Type B pancreatic cell (in vitro differentiated cells): ENCODE results near the gene TCHP. TPM values are rescaled to one million over a fixed set of nuclear protein-coding genes. Genes with fewer than 3 reads are reported as not detected.
"Not testable (repeated sequence)": the region's sequence is repeated elsewhere in the genome, so short reads cannot be mapped to it uniquely, and the experiment has no call there.

Source experiments
- DNase-seq: peaks from one replicate; pipeline ENCODE4 v3.0.0; 2021; ENCODE audit warnings: mixed read lengths; ENCODE audit not compliant: unreplicated experiment; ENCODE audit errors: extremely low spot score
- H3K27ac Mint-ChIP-seq: 2 replicates; pipeline ENCODE4 v1.8.0; 2021; ENCODE audit warnings: mild to moderate bottlenecking, mixed read lengths
- H3K27me3 Mint-ChIP-seq: 2 replicates; pipeline ENCODE4 v1.8.0; 2021; ENCODE audit warnings: mixed read lengths
- H3K36me3 Mint-ChIP-seq: 2 replicates; pipeline ENCODE4 v1.8.0; 2021; ENCODE audit warnings: mixed read lengths
- H3K4me1 Mint-ChIP-seq: one replicate; pipeline ENCODE4 v1.8.0; 2021; ENCODE audit warnings: mixed read lengths; ENCODE audit not compliant: unreplicated experiment
- H3K4me3 Mint-ChIP-seq: 2 replicates; pipeline ENCODE4 v1.8.0; 2021; ENCODE audit warnings: mild to moderate bottlenecking, mixed read lengths
- H3K9me3 Mint-ChIP-seq: 2 replicates; pipeline ENCODE4 v1.8.0; 2021; ENCODE audit warnings: mixed read lengths
- total RNA-seq: library from RNA; stranded (reverse); gene quantifications from 2 replicates; pipeline ENCODE4 v1.2.1, GENCODE V29; 2021; ENCODE audit warnings: low replicate concordance
- TF ChIP-seq, protein P1 (sequence below): fragments of 200-600 bp; sonication (generic); conservative IDR thresholded peaks from 2 replicates; pipeline ENCODE4 v1.5.0; 2021; ENCODE audit warnings: antibody characterized with exemption, mild to moderate bottlenecking

TCHP gene
- total RNA-seq, 1 donor from 2014 or later, result 21.6 TPM

DNA sequence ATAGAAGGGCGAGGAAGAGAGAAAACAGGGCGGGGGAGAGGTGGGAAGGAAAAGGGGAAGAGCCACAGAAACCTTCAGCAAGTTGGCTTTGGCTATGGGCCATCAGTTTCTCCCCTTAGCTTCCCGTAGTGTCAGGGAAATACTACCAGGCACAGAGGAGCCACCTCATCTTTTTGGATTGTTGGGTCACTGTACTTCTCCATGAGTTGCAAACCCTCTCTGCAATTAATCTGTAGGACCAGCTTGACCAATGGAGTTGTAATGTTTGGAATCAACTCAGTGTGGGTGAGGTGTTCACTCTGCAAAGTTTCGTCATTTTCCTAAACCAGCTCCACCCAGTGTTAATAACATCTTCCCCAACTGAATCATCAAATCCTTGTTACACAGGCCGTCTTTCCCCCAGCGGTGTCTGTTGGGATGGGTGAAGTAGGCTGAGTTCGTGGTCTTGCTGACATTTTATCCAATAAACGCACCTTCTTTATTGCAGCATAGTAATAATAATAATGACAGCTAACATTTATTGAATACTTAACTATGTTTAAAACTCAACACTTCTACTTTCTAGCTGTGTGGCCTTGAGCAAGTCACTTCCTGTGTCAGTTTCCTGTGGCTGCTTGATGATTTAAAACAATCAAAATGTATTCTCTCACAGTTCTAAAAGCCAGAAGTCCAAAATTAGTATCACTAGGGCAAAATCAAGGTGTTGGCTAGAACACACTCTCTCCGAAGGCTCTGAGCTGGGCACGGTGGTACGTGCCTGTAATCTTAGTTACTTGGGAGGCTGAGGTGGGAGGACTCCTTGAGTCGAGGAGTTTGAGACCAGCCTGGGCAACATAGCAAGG lies 11.7 kb upstream of the TCHP start:
- DNase-seq, result no peak
- no peaks in the 10 kb centered on the region for H3K9me3 Mint-ChIP-seq
- H3K4me1 Mint-ChIP-seq, result peaks cover 6% of the 10 kb centered on the region
- TF ChIP-seq, protein P1, sequence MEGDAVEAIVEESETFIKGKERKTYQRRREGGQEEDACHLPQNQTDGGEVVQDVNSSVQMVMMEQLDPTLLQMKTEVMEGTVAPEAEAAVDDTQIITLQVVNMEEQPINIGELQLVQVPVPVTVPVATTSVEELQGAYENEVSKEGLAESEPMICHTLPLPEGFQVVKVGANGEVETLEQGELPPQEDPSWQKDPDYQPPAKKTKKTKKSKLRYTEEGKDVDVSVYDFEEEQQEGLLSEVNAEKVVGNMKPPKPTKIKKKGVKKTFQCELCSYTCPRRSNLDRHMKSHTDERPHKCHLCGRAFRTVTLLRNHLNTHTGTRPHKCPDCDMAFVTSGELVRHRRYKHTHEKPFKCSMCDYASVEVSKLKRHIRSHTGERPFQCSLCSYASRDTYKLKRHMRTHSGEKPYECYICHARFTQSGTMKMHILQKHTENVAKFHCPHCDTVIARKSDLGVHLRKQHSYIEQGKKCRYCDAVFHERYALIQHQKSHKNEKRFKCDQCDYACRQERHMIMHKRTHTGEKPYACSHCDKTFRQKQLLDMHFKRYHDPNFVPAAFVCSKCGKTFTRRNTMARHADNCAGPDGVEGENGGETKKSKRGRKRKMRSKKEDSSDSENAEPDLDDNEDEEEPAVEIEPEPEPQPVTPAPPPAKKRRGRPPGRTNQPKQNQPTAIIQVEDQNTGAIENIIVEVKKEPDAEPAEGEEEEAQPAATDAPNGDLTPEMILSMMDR, result no peak
- no peak overlapping the region for H3K4me3 Mint-ChIP-seq
- H3K27me3 Mint-ChIP-seq, result peaks cover 9% of the 10 kb centered on the region
- no peaks in the 10 kb centered on the region for H3K36me3 Mint-ChIP-seq
- no peak overlapping the region for H3K27ac Mint-ChIP-seq

DNA sequence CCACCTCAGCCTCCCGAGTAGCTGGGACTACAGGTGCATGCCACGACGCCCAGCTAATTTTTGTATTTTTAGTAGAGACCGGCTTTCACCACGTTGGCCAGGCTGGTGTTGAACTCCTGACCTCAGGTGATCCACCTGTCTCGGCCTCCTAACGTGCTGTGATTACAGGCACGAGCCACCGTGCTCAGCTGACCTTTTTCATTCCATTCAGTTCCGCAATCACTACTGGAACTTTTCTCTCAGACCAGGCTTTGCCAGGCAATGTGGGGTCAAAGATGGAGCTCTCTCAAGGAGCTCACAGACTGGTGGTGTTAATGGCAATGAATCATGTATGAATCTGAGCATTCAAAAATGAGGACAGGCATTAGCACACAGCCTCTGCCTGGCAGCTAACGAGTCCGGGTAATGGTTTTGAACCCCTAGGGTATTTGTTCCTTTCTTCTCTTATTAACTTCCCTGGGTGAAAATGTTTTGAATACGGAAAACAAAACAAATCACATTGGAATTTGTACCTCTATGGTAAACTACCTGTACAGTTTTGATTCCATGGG lies 9.4 kb upstream of the TCHP start:
- DNase-seq, result no peak
- no peaks in the 10 kb centered on the region for H3K9me3 Mint-ChIP-seq
- peaks cover 11% of the 10 kb centered on the region for H3K27me3 Mint-ChIP-seq
- TF ChIP-seq, protein P1, result no peak
- H3K27ac Mint-ChIP-seq, result no peak overlapping the region
- no peak overlapping the region for H3K4me3 Mint-ChIP-seq
- H3K36me3 Mint-ChIP-seq, result no peaks in the 10 kb centered on the region
- peaks cover 6% of the 10 kb centered on the region for H3K4me1 Mint-ChIP-seq

DNA sequence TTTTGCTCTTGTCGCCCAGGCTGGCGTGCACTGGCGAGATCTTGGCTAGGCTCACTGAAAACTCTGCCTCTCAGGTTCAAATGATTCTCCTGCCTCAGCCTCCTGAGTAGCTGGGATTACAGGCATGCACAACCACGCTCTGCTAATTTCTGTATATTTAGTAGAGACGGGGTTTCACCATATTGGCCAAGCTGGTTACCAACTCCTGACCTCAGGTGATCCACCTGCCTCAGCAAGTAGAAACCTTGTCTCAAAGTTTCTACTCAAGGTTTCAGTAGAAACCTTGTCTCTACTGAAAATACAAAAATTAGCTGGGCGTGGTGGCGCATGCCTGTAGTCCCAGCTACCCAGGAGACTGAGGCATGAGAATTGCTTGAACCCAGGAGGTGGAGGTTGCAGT lies 8.3 kb upstream of the TCHP start:
- not testable (repeated sequence) for H3K27ac Mint-ChIP-seq, H3K4me3 Mint-ChIP-seq, H3K36me3 Mint-ChIP-seq, H3K9me3 Mint-ChIP-seq, H3K4me1 Mint-ChIP-seq, DNase-seq
- peaks cover 11% of the 10 kb centered on the region for H3K27me3 Mint-ChIP-seq

DNA sequence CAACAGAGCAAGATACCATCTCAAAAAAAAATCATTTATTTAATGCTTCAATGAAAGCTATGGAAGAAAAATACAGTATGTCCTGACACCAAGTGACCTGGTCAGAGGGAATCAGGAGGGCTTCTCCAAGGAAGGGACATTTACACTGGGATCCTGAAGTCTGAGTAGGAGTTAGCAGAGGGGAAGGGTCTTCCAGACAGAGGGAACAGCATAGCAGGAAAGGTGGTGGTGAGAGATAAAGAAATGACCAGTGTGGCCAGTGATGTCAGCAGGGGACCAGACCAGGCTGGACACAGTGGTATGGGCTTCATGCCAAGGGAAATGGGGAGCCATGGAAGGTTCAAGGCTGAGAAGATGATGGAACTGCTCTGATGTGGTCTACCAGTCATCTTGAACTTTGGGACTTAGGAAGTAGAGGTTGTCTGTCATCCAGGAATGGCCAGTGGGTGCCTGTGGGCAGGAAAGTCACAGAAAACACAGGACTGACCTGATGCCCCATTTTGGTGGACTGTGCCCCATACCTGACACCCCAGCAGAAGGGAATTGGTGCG lies 7.8 kb upstream of the TCHP start:
- Mint-ChIP-seq H3K27ac (no peak overlapping the region), H3K27me3 (peaks cover 11% of the 10 kb centered on the region), H3K36me3 (no peaks in the 10 kb centered on the region), H3K4me3 (no peak overlapping the region), H3K4me1 (peaks cover 6% of the 10 kb centered on the region), H3K9me3 (no peaks in the 10 kb centered on the region)
- TF ChIP-seq, protein P1, result no peak
- no peak for DNase-seq

DNA sequence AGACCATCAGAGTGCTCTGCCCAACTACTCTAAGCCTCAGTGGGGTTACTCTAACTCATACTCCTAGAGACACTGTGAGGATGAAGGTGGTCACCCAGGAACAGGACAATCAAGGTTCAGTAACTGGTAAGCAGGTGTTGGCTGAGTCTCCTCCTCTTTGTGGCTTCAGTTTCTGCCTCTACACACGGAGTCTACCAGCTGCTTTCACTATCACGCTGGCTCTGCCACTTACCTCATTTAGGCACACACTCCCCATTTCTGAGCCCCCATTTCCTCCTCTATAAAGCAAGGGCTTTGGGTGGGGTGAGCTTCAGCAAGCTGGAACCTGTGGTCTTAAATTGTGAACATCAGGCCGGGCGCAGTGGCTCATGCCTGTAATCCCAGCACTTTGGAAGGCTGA lies 7.3 kb upstream of the TCHP start:
- H3K9me3 Mint-ChIP-seq, result no peaks in the 10 kb centered on the region
- peaks cover 11% of the 10 kb centered on the region for H3K27me3 Mint-ChIP-seq
- no peak overlapping the region for H3K4me3 Mint-ChIP-seq
- H3K4me1 Mint-ChIP-seq, result peaks cover 6% of the 10 kb centered on the region
- TF ChIP-seq, protein P1, result no peak
- H3K36me3 Mint-ChIP-seq, result no peaks in the 10 kb centered on the region
- H3K27ac Mint-ChIP-seq, result no peak overlapping the region
- DNase-seq, result no peak
